Measurements from ENCODE around the gene TYRO3.

The TYRO3 gene

DNA sequence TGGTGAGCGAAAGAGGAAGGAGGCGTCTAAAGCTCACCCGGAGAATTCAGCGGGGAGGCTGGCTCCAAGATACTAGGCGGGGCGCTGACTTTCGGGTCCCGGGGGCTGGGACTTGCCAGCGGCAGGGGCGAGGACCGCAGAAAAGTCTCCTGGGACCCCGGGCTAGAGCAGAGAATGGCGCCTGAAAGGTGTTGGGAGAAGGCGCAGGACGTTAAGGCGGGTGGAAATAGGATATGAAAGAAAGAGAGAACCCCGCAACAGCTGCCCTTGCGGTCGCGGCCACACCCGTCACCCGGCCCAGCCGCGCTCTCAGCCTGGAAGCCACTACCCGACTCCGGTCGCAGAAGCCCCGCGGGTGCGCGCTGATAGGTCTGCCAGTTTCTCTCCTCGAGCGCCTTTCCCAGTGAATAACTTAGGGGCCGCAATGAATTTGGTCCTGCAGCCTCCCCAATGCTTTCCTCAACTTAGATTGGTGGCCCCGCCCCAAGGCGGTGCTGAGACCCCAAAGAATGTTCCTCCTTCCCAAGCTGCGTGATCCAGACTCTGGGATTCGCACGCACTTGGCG is 46.0 kb upstream of the TYRO3 start:
- no peaks in the 10 kb centered on the region for H3K4me1 ChIP-seq (ENCODE audit: control insufficient read depth, low read depth, low read length)
- H3K4ac ChIP-seq (ENCODE audit: low read depth, low read length) = no peak overlapping the region
- WGBS (ENCODE audit: extremely low coverage, insufficient coverage, low lambda C conversion rate) = no CpG with 5 or more reads among the region's 40 CpGs
- no peak overlapping the region for H3K23ac ChIP-seq (ENCODE audit: low read length)
- H3K18ac ChIP-seq (ENCODE audit: low read length) = no peak overlapping the region
- H3K56ac ChIP-seq (ENCODE audit: low read length) = no peak overlapping the region
- no peak overlapping the region for H4K8ac ChIP-seq (ENCODE audit: low read depth, low read length)
- DNase-seq = peak; percentile 36
- no peak overlapping the region for H2BK15ac ChIP-seq (replicated peaks; ENCODE audit: low read depth)
- no peak overlapping the region for H2BK5ac ChIP-seq (ENCODE audit: low read length)
- peaks cover 26% of the 10 kb centered on the region for H3K27me3 ChIP-seq (ENCODE audit: insufficient read depth, low read length, poor library complexity)
- H2BK120ac ChIP-seq (ENCODE audit: low read depth, low read length) = no peak overlapping the region
- peak overlapping the region; percentile 2 for H3K9ac ChIP-seq (ENCODE audit: low read length)
- peak overlapping the region; percentile 83 for H3K4me2 ChIP-seq (ENCODE audit: low read length)
- no peaks in the 10 kb centered on the region for H3K79me1 ChIP-seq (ENCODE audit: low read length)
- no peak overlapping the region for H4K5ac ChIP-seq (ENCODE audit: low read length)
- H3K79me2 ChIP-seq (ENCODE audit: control insufficient read depth, insufficient read depth, low read length) = no peaks in the 10 kb centered on the region
- no peak overlapping the region for H2AK5ac ChIP-seq (ENCODE audit: low read length)
- H3K4me3 ChIP-seq (ENCODE audit: low read length) = peak overlapping the region; percentile 3
- no peak overlapping the region for H3K27ac ChIP-seq (ENCODE audit: low read depth, low read length)
- no peaks in the 10 kb centered on the region for H3K36me3 ChIP-seq (ENCODE audit: control insufficient read depth, insufficient read depth, low read length)

DNA sequence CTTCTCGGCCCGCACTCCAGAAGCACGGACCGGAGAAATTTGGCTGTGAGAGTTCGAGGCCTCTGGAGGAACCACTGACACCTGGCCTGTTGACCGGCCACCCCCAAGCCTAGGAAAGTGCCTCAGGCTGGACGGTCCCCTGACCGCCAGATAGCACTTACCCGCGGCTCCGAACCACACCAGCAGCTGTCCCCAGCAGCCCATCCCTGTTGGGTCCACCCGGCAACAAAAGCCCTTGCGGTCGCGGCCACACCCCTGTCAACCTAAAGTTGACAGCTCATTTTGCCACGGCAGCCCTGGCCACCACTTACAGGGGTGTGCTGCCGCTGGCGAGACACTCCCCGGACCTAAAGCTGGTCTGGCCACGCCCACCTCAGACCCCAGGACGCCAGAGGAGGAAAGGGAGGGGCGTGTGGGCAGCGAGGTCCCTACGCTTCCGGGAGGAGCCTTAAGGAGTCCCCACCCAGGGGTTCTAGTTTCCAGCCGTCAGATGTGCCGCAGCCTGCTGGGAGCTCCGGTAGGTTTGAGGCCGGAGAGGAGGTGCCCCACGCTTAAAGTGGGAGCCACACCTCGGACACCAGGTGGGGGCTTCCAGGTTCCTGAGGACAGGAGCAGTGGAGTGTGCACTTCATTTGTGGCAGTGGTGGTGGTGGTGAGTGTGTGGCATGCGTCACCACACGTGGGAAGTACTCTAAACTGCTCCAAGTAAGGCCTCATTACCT is 45.3 kb upstream of the TYRO3 start, which contains the start of gene LTK:
Gene LTK (minus strand): TSS at position 322 of the 722 bp plus-strand sequence. CDS start 118 bp downstream, at position 204.
- H2BK15ac ChIP-seq (replicated peaks; ENCODE audit: low read depth) = no peak within 1 kb of the TSS
- no peaks in the 10 kb centered on the region for H3K4me1 ChIP-seq (ENCODE audit: control insufficient read depth, low read depth, low read length)
- no peak within 1 kb of the TSS for H2AK5ac ChIP-seq (ENCODE audit: low read length)
- H4K5ac ChIP-seq (ENCODE audit: low read length) = no peak within 1 kb of the TSS
- H4K8ac ChIP-seq (ENCODE audit: low read depth, low read length) = no peak within 1 kb of the TSS
- peaks cover 26% of the 10 kb centered on the region for H3K27me3 ChIP-seq (ENCODE audit: insufficient read depth, low read length, poor library complexity)
- no CpG with 5 or more reads among the region's 33 CpGs for WGBS (ENCODE audit: extremely low coverage, insufficient coverage, low lambda C conversion rate)
- H3K79me1 ChIP-seq (ENCODE audit: low read length) = no peaks in the 10 kb centered on the region
- peak within 1 kb of the TSS; percentile 29 for H3K23ac ChIP-seq (ENCODE audit: low read length)
- peak within 1 kb of the TSS; percentile 38 for H3K56ac ChIP-seq (ENCODE audit: low read length)
- DNase-seq = peak; percentile 67
- peak within 1 kb of the TSS; percentile 2 for H3K9ac ChIP-seq (ENCODE audit: low read length)
- no peaks in the 10 kb centered on the region for H3K79me2 ChIP-seq (ENCODE audit: control insufficient read depth, insufficient read depth, low read length)
- no peak within 1 kb of the TSS for H3K4ac ChIP-seq (ENCODE audit: low read depth, low read length)
- H3K36me3 ChIP-seq (ENCODE audit: control insufficient read depth, insufficient read depth, low read length) = no peaks in the 10 kb centered on the region
- no peak within 1 kb of the TSS for H3K18ac ChIP-seq (ENCODE audit: low read length)
- peak within 1 kb of the TSS; percentile 3 for H3K4me3 ChIP-seq (ENCODE audit: low read length)
- no peak within 1 kb of the TSS for H2BK5ac ChIP-seq (ENCODE audit: low read length)
- peak within 1 kb of the TSS; percentile 83 for H3K4me2 ChIP-seq (ENCODE audit: low read length)
- no peak within 1 kb of the TSS for H2BK120ac ChIP-seq (ENCODE audit: low read depth, low read length)
- H3K27ac ChIP-seq (ENCODE audit: low read depth, low read length) = no peak within 1 kb of the TSS

DNA sequence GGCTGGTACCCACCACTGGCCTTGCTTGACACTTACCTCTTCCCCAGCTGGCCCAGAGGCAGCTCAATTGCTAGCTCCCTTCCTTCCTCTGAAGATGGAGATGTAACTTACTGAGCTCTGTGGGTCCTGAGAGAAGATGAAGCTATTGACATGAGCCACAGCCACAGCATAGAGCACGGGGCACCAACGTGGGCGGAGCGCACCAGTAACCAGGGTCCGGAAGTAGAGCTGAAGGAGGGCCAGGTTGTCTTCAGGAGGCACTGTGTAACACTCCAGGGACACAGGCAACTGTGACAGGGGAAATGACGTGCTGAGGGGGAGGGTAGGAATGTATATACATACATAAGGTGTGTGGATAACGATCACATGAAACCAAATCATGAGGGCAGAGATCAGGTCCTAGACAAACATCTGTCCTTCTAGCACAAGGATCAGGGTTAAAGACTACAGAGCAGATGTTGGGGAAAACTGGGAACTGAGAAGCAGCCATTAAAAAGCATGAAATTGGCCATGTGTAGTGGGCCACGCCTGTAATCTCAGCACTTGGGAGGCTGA is 41.0 kb upstream of the TYRO3 start:
- no peak overlapping the region for H2AK5ac ChIP-seq (ENCODE audit: low read length)
- DNase-seq = no peak
- no peaks in the 10 kb centered on the region for H3K79me2 ChIP-seq (ENCODE audit: control insufficient read depth, insufficient read depth, low read length)
- H3K79me1 ChIP-seq (ENCODE audit: low read length) = no peaks in the 10 kb centered on the region
- no peaks in the 10 kb centered on the region for H3K36me3 ChIP-seq (ENCODE audit: control insufficient read depth, insufficient read depth, low read length)
- peaks cover under 1% of the 10 kb centered on the region for H3K27me3 ChIP-seq (ENCODE audit: insufficient read depth, low read length, poor library complexity)
- H3K9ac ChIP-seq (ENCODE audit: low read length) = no peak overlapping the region
- H4K5ac ChIP-seq (ENCODE audit: low read length) = no peak overlapping the region
- H2BK15ac ChIP-seq (replicated peaks; ENCODE audit: low read depth) = no peak overlapping the region
- H3K23ac ChIP-seq (ENCODE audit: low read length) = no peak overlapping the region
- no peak overlapping the region for H3K4ac ChIP-seq (ENCODE audit: low read depth, low read length)
- H3K56ac ChIP-seq (ENCODE audit: low read length) = no peak overlapping the region
- no peak overlapping the region for H2BK120ac ChIP-seq (ENCODE audit: low read depth, low read length)
- H3K4me2 ChIP-seq (ENCODE audit: low read length) = no peak overlapping the region
- no peak overlapping the region for H4K8ac ChIP-seq (ENCODE audit: low read depth, low read length)
- no peaks in the 10 kb centered on the region for H3K4me1 ChIP-seq (ENCODE audit: control insufficient read depth, low read depth, low read length)
- no peak overlapping the region for H2BK5ac ChIP-seq (ENCODE audit: low read length)
- WGBS (ENCODE audit: extremely low coverage, insufficient coverage, low lambda C conversion rate) = no CpG with 5 or more reads among the region's 8 CpGs
- H3K27ac ChIP-seq (ENCODE audit: low read depth, low read length) = no peak overlapping the region
- no peak overlapping the region for H3K4me3 ChIP-seq (ENCODE audit: low read length)
- H3K18ac ChIP-seq (ENCODE audit: low read length) = no peak overlapping the region

DNA sequence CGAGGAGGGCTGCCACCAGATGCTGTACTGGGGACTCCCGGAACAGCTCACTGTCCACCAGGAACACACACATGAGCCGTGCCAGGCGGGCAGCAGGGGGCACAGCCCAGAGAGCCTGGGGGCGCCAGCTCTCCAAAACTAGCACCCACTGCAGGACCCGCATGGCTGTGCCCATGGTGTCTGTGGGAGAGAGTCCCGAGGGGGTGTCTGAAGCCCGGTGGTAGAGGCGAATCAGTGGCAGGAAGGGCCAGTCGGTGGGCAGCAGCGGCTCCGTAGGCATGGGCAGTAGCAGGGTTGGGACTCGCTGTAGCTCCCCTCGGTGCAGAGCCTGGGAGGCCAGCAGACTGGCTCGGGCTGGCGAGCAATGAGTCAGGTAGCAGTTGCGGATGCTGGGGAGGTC is 38.4 kb upstream of the TYRO3 start:
- Histone ChIP-seq H3K27ac (ENCODE audit: low read depth, low read length) (no peak overlapping the region), H3K9ac (ENCODE audit: low read length) (no peak overlapping the region), H2BK15ac (replicated peaks; ENCODE audit: low read depth) (no peak overlapping the region), H2BK5ac (ENCODE audit: low read length) (no peak overlapping the region), H4K5ac (ENCODE audit: low read length) (no peak overlapping the region), H2AK5ac (ENCODE audit: low read length) (no peak overlapping the region), H3K79me1 (ENCODE audit: low read length) (no peaks in the 10 kb centered on the region), H3K4me3 (ENCODE audit: low read length) (no peak overlapping the region), H3K4me2 (ENCODE audit: low read length) (no peak overlapping the region), H4K8ac (ENCODE audit: low read depth, low read length) (no peak overlapping the region), H3K4ac (ENCODE audit: low read depth, low read length) (no peak overlapping the region), H2BK120ac (ENCODE audit: low read depth, low read length) (no peak overlapping the region), H3K18ac (ENCODE audit: low read length) (no peak overlapping the region), H3K56ac (ENCODE audit: low read length) (no peak overlapping the region), H3K79me2 (ENCODE audit: control insufficient read depth, insufficient read depth, low read length) (no peaks in the 10 kb centered on the region), H3K4me1 (ENCODE audit: control insufficient read depth, low read depth, low read length) (no peaks in the 10 kb centered on the region), H3K27me3 (ENCODE audit: insufficient read depth, low read length, poor library complexity) (no peaks in the 10 kb centered on the region), H3K23ac (ENCODE audit: low read length) (no peak overlapping the region), H3K36me3 (ENCODE audit: control insufficient read depth, insufficient read depth, low read length) (no peaks in the 10 kb centered on the region)
- WGBS (ENCODE audit: extremely low coverage, insufficient coverage, low lambda C conversion rate) = no CpG with 5 or more reads among the region's 17 CpGs
- DNase-seq = no peak

DNA sequence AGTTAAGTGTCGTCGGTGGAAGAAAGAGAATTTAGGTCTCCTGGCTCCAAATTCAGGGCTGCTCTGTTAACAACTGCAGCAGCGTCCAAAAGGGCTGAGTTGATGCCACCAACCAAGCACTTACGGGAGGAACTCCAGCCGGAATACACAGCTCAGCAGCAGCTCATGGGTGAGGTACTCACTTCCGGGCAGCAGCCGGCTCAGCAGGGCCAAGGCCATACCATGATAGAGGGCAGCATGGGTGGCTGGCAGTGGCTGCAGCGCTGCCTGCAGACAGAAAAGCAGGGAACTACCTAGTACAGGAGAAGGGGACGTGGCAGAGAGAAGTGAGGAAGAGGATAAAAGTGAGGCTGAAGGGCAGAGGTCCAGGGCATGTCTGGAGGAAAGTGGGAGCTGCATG is 37.4 kb upstream of the TYRO3 start:
- no peak overlapping the region for H4K5ac ChIP-seq (ENCODE audit: low read length)
- H2BK120ac ChIP-seq (ENCODE audit: low read depth, low read length) = no peak overlapping the region
- no peaks in the 10 kb centered on the region for H3K4me1 ChIP-seq (ENCODE audit: control insufficient read depth, low read depth, low read length)
- no peaks in the 10 kb centered on the region for H3K79me1 ChIP-seq (ENCODE audit: low read length)
- no peak overlapping the region for H4K8ac ChIP-seq (ENCODE audit: low read depth, low read length)
- H3K27ac ChIP-seq (ENCODE audit: low read depth, low read length) = no peak overlapping the region
- H3K4me3 ChIP-seq (ENCODE audit: low read length) = no peak overlapping the region
- no peak for DNase-seq
- no peak overlapping the region for H2AK5ac ChIP-seq (ENCODE audit: low read length)
- H3K23ac ChIP-seq (ENCODE audit: low read length) = no peak overlapping the region
- H3K79me2 ChIP-seq (ENCODE audit: control insufficient read depth, insufficient read depth, low read length) = no peaks in the 10 kb centered on the region
- H3K36me3 ChIP-seq (ENCODE audit: control insufficient read depth, insufficient read depth, low read length) = peaks cover 1% of the 10 kb centered on the region
- H3K56ac ChIP-seq (ENCODE audit: low read length) = no peak overlapping the region
- H3K27me3 ChIP-seq (ENCODE audit: insufficient read depth, low read length, poor library complexity) = no peaks in the 10 kb centered on the region
- H3K4ac ChIP-seq (ENCODE audit: low read depth, low read length) = no peak overlapping the region
- H2BK15ac ChIP-seq (replicated peaks; ENCODE audit: low read depth) = no peak overlapping the region
- WGBS (ENCODE audit: extremely low coverage, insufficient coverage, low lambda C conversion rate) = no CpG with 5 or more reads among the region's 9 CpGs
- no peak overlapping the region for H3K4me2 ChIP-seq (ENCODE audit: low read length)
- no peak overlapping the region for H3K18ac ChIP-seq (ENCODE audit: low read length)
- H3K9ac ChIP-seq (ENCODE audit: low read length) = no peak overlapping the region
- H2BK5ac ChIP-seq (ENCODE audit: low read length) = no peak overlapping the region

Measured in mesendoderm (in vitro differentiated cells).